A375 (cell line): ENCODE results near the gene ST8SIA1. TPM values are rescaled to one million over a fixed set of nuclear protein-coding genes. Genes with fewer than 3 reads are reported as not detected.

Experiments used
- total RNA-seq: library from RNA; depleted of rRNA; stranded (reverse); fragments of >200 nt; shearing (Covaris generic); gene quantifications from 2 replicates; pipeline ENCODE4 v1.2.3, GENCODE V29; 2014; rRNA removed

The ST8SIA1 gene
- 1.3 and 1.9 TPM in 2 replicates for total RNA-seq

DNA sequence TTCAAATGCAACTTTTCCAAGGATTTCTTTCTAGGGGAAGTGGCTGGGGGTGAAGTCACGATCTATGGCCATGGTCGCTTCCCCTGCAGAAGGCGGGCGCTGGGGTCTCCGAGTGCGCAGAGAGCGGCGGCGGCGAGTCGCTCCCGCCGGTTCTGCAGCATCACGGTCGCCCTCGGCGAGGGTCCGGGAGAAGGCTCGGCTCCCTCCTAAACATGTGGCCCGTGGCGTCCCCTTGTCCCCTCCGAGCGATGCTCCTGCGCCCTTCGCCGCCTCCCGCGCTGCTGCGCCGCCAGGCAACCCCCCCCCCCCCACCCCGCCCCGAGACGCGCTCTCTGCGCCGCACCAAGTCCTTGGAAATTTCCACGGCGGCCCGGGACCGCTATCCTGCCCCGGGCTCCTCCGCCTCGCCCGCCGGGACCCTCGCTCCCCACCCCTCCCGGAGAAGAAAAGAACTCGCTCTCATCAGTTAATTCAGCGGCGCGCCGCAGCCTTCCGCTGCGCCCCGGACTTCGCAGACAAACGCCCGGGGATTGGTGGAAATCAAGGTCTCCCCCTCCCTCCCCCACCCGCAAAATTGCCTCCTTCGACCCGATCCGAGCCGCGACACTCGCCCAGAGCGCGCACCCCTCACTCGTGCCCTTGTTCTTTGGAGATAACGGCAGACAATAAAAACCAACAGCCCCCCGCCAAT lies at the start of gene ST8SIA1:
Gene ST8SIA1, minus strand, starts transcription at position 298 of the 691 bp plus-strand sequence. CDS start 475 bp downstream, outside the sequence.

Other genes with a start within 250 kb of the ST8SIA1 start
- gene C2CD5, start 209.8 kb upstream of the ST8SIA1 start, total RNA-seq = 10.3 and 12.8 TPM in 2 replicates